Kidney epithelial cell (primary cell): ENCODE data around the gene REG1B. TPM values are rescaled to one million over a fixed set of nuclear protein-coding genes. Genes with fewer than 3 reads are reported as not detected.
A peak's percentile ranks its signal among the peaks of the same experiment; 100 is the strongest.
"Not testable (repeated sequence)": the region's sequence is repeated elsewhere in the genome, so short reads cannot be mapped to it uniquely, and the experiment has no call there.

Experiments used
- DNase-seq: peaks from one replicate; pipeline ENCODE4 v3.0.0-alpha.2; 2010; ENCODE audit warnings: low read depth
- H3K27me3 ChIP-seq: 2 replicates; pipeline ENCODE4 v1.6.0; 2011; ENCODE audit warnings: low read length; ENCODE audit not compliant: control insufficient read depth, insufficient read depth
- H3K36me3 ChIP-seq: 2 replicates; pipeline ENCODE4 v1.5.1; 2011; ENCODE audit warnings: low read length; ENCODE audit not compliant: control insufficient read depth, insufficient read depth
- H3K4me3 ChIP-seq: 2 replicates; pipeline ENCODE4 v1.5.1; 2011; ENCODE audit warnings: low read depth, mild to moderate bottlenecking, control low read depth, low read length
- CTCF ChIP-seq: IDR thresholded peaks from 2 replicates; pipeline ENCODE4 v1.5.1; 2011; ENCODE audit warnings: mild to moderate bottlenecking, moderate library complexity, low read length, control low read depth, inconsistent platforms; ENCODE audit not compliant: insufficient read depth, poor library complexity, severe bottlenecking
- total RNA-seq: library from RNA; depleted of rRNA; stranded (reverse); fragments of >200 nt; gene quantifications from 2 replicates; pipeline ENCODE4 v1.2.3, GENCODE V29; 2015

Gene REG1B
- total RNA-seq, 1 donor from 2014 or later, result not detected

GRCh38 chr2:79082987-79083386, 4.8 kb downstream of the REG1B start:
- no peaks in the 10 kb centered on the region for H3K27me3 ChIP-seq
- H3K4me3 ChIP-seq, result no peak overlapping the region
- no peaks in the 10 kb centered on the region for H3K36me3 ChIP-seq
- no peak for TF ChIP-seq CTCF
- DNase-seq, result no peak

DNA sequence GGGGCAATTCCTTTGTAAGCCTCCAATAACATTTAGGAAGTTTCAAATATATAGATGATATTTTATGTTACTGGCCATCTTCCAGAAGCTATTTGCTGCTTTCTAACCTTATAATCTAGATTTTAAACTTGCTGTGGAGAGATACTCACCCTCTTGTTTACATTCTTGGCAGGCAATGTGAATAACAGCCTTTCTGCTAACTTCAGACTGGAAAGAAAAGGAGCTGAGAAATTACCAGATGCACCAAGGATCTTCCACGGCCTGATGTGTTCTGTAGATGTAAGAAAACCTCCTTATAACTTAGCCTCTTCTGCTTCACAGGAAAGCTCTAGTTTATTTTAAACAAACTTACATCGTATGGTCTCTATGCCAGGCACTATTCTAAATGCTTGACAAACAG, 16.7 kb downstream of the REG1B start:
- H3K27me3 ChIP-seq, result no peaks in the 10 kb centered on the region
- H3K36me3 ChIP-seq, result no peaks in the 10 kb centered on the region
- H3K4me3 ChIP-seq, result no peak overlapping the region
- DNase-seq, result no peak
- TF ChIP-seq CTCF, result no peak

DNA sequence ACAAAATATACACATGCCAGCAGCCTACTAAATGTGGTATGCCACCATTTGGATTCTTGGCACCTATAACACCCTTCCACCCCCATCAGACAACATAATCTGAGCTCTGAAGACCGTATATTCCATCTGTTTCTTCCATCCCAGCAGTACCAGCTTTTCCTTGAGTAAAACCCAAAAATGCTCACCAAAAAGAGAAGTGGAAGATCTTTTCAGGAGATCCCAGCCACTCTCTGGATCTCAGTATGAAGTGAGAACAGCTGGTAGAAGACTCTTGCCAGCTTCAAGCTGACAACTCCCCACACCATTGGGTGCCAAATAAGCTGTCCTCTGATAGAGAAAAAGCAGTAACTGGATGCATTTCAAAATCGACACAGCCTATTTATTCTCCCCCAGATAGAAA, 22.6 kb downstream of the REG1B start:
- no peak for TF ChIP-seq CTCF
- DNase-seq, result no peak
- Histone ChIP-seq H3K27me3 (no peaks in the 10 kb centered on the region), H3K36me3 (no peaks in the 10 kb centered on the region), H3K4me3 (no peak overlapping the region)

- not testable (repeated sequence) for H3K36me3 ChIP-seq, H3K27me3 ChIP-seq, DNase-seq, H3K4me3 ChIP-seq
These were observed 33.0 kb downstream of the REG1B start for GRCh38 chr2:79054769-79055168.

DNA sequence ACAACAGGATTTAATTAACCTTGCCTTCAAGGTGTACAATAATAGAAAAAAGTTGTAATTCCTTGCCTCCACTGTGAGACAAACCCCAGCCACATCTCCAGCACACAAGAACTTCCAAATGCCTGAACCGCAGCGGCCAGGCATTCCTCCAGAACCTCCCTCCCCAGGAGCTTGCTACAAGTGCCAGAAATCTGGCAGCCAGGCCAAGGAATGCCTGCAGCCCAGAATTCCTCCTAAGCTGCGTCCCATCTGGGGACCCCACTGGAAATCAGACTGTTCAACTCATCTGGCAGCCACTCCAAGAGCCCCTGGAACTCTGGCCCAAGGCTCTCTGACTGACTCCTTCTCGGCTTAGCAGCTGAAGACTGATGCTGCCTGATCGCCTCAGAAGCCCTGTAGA, 34.3 kb downstream of the REG1B start:
- H3K27me3 ChIP-seq, DNase-seq, H3K4me3 ChIP-seq, H3K36me3 ChIP-seq: not testable (repeated sequence)

- DNase-seq, result no peak
- no peaks in the 10 kb centered on the region for H3K27me3 ChIP-seq
- peak; percentile 58 for TF ChIP-seq CTCF
- H3K36me3 ChIP-seq, result no peaks in the 10 kb centered on the region
- no peak overlapping the region for H3K4me3 ChIP-seq
These were observed 46.8 kb downstream of the REG1B start for GRCh38 chr2:79041032-79041448.

DNA sequence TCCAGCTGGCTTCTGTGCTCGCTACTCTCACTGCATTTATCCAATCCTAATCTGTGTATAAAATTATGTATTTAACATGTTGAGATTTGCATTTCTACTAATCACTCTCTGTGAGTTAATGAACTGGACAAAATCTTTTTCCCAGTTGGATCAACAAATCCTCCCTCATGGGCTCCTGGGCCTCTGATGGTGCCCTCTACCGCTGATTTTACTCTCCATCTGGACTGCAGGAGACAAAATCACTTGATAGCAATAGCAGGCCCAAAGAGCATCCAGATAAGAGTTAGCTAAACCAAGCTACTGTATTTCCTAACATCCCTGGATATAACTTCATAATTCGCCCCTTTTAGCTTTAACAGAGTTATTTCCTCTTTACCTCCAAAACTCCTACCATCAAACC, 47.8 kb downstream of the REG1B start:
- Histone ChIP-seq H3K4me3 (no peak overlapping the region), H3K36me3 (no peaks in the 10 kb centered on the region), H3K27me3 (no peaks in the 10 kb centered on the region)
- no peak for DNase-seq
- no peak for TF ChIP-seq CTCF

Other genes with a start within 250 kb of the REG1B start
- not detected in 2 replicates for gene REG3G, start 62.3 kb downstream of the REG1B start, total RNA-seq
- gene REG1A, start 32.5 kb upstream of the REG1B start, total RNA-seq, result not detected in 2 replicates
- gene REG3A, start 71.8 kb upstream of the REG1B start, total RNA-seq, result not detected in 2 replicates